ENCODE results near the gene NEIL1. TPM values are rescaled to one million over a fixed set of nuclear protein-coding genes. Genes with fewer than 3 reads are reported as not detected.
"Not testable (repeated sequence)": the region's sequence is repeated elsewhere in the genome, so short reads cannot be mapped to it uniquely, and the experiment has no call there.

The NEIL1 gene
- polyA plus RNA-seq, 1 experiment = 1.1 TPM

GRCh38 chr15:75327491-75327890, 19.3 kb upstream of the NEIL1 start:
- Histone ChIP-seq H3K9me3 (ENCODE audit: control insufficient read depth, insufficient read depth, low read length) (no peaks in the 10 kb centered on the region), H3K4me3 (ENCODE audit: low read depth, low read length) (no peak overlapping the region), H3K27ac (ENCODE audit: low read depth, low read length) (no peak overlapping the region), H3K27me3 (ENCODE audit: control insufficient read depth, insufficient read depth, low read length) (peaks cover 15% of the 10 kb centered on the region)
- TF ChIP-seq CTCF (IDR thresholded peaks at IDR 0.05; ENCODE audit: low read depth, low read length) = no peak
- ChIA-PET CTCF (no interaction called here), POLR2A (no interaction called here)
- DNase-seq (ENCODE audit: low read depth, low spot score) = no peak

GRCh38 chr15:75328493-75329314, 18.1 kb upstream of the NEIL1 start:
- TF ChIP-seq CTCF (IDR thresholded peaks at IDR 0.05; ENCODE audit: low read depth, low read length) = no peak
- H3K27ac ChIP-seq (ENCODE audit: low read depth, low read length) = no peak overlapping the region
- no peak for DNase-seq (ENCODE audit: low read depth, low spot score)
- CTCF ChIA-PET = interaction anchor here (0.6 kb wide), 1 partner anchor 13 kb away, joined by 5 read pairs; no protein-coding TSS in a partner anchor
- H3K27me3 ChIP-seq (ENCODE audit: control insufficient read depth, insufficient read depth, low read length) = peaks cover 9% of the 10 kb centered on the region
- POLR2A ChIA-PET = no interaction called here
- no peak overlapping the region for H3K4me3 ChIP-seq (ENCODE audit: low read depth, low read length)
- no peaks in the 10 kb centered on the region for H3K9me3 ChIP-seq (ENCODE audit: control insufficient read depth, insufficient read depth, low read length)

- Histone ChIP-seq H3K4me3 (ENCODE audit: low read depth, low read length) (no peak overlapping the region), H3K27me3 (ENCODE audit: control insufficient read depth, insufficient read depth, low read length) (peaks cover 4% of the 10 kb centered on the region), H3K27ac (ENCODE audit: low read depth, low read length) (no peak overlapping the region), H3K9me3 (ENCODE audit: control insufficient read depth, insufficient read depth, low read length) (no peaks in the 10 kb centered on the region)
- no peak for DNase-seq (ENCODE audit: low read depth, low spot score)
- POLR2A ChIA-PET = no interaction called here
- CTCF ChIA-PET = no interaction called here
- no peak for TF ChIP-seq CTCF (IDR thresholded peaks at IDR 0.05; ENCODE audit: low read depth, low read length)
These were observed 17.3 kb upstream of the NEIL1 start for GRCh38 chr15:75329571-75329970.

- DNase-seq (ENCODE audit: low read depth, low spot score); H3K9me3 ChIP-seq (ENCODE audit: control insufficient read depth, insufficient read depth, low read length); CTCF ChIA-PET; POLR2A ChIA-PET; H3K27me3 ChIP-seq (ENCODE audit: control insufficient read depth, insufficient read depth, low read length); H3K27ac ChIP-seq (ENCODE audit: low read depth, low read length); H3K4me3 ChIP-seq (ENCODE audit: low read depth, low read length): not testable (repeated sequence)
These were observed 14.7 kb upstream of the NEIL1 start for GRCh38 chr15:75332093-75332492.

- H3K9me3 ChIP-seq (ENCODE audit: control insufficient read depth, insufficient read depth, low read length); H3K4me3 ChIP-seq (ENCODE audit: low read depth, low read length); CTCF ChIA-PET; POLR2A ChIA-PET; DNase-seq (ENCODE audit: low read depth, low spot score); H3K27me3 ChIP-seq (ENCODE audit: control insufficient read depth, insufficient read depth, low read length); H3K27ac ChIP-seq (ENCODE audit: low read depth, low read length): not testable (repeated sequence)
These were observed 13.0 kb upstream of the NEIL1 start for GRCh38 chr15:75333654-75334419.

- ChIA-PET POLR2A (interaction anchor here (0.8 kb wide), 1 partner anchor 33 kb away, joined by 4 read pairs; no protein-coding TSS in a partner anchor), CTCF (no interaction called here)
- no peak for TF ChIP-seq CTCF (IDR thresholded peaks at IDR 0.05; ENCODE audit: low read depth, low read length)
- DNase-seq (ENCODE audit: low read depth, low spot score) = no peak
- Histone ChIP-seq H3K27me3 (ENCODE audit: control insufficient read depth, insufficient read depth, low read length) (no peaks in the 10 kb centered on the region), H3K4me3 (ENCODE audit: low read depth, low read length) (peak overlapping the region; percentile 85), H3K9me3 (ENCODE audit: control insufficient read depth, insufficient read depth, low read length) (no peaks in the 10 kb centered on the region), H3K27ac (ENCODE audit: low read depth, low read length) (no peak overlapping the region)
These were observed 11.5 kb upstream of the NEIL1 start for GRCh38 chr15:75335313-75335704.
